Kidney epithelial cell (primary cell): ENCODE measurements around the gene DRD2. TPM values are rescaled to one million over a fixed set of nuclear protein-coding genes. Genes with fewer than 3 reads are reported as not detected.

Experiments used
- DNase-seq: peaks from one replicate; pipeline ENCODE4 v3.0.0-alpha.2; 2010; ENCODE audit warnings: low read depth
- H3K27me3 ChIP-seq: 2 replicates; pipeline ENCODE4 v1.6.0; 2011; ENCODE audit warnings: low read length; ENCODE audit not compliant: control insufficient read depth, insufficient read depth
- H3K36me3 ChIP-seq: 2 replicates; pipeline ENCODE4 v1.5.1; 2011; ENCODE audit warnings: low read length; ENCODE audit not compliant: control insufficient read depth, insufficient read depth
- H3K4me3 ChIP-seq: 2 replicates; pipeline ENCODE4 v1.5.1; 2011; ENCODE audit warnings: low read depth, mild to moderate bottlenecking, control low read depth, low read length
- total RNA-seq: library from RNA; depleted of rRNA; stranded (reverse); fragments of >200 nt; gene quantifications from 2 replicates; pipeline ENCODE4 v1.2.3, GENCODE V29; 2015
- TF ChIP-seq, protein P1 (sequence below): IDR thresholded peaks from 2 replicates; pipeline ENCODE4 v1.5.1; 2011; ENCODE audit warnings: mild to moderate bottlenecking, moderate library complexity, low read length, control low read depth, inconsistent platforms; ENCODE audit not compliant: insufficient read depth, poor library complexity, severe bottlenecking

The DRD2 gene
- total RNA-seq, 1 donor from 2014 or later: 0.42 TPM

GRCh38 chr11:113408887-113409286 is 66.3 kb downstream of the DRD2 start:
- no peaks in the 10 kb centered on the region for H3K36me3 ChIP-seq
- peaks cover 9% of the 10 kb centered on the region for H3K27me3 ChIP-seq
- no peak overlapping the region for H3K4me3 ChIP-seq
- TF ChIP-seq, protein P1, sequence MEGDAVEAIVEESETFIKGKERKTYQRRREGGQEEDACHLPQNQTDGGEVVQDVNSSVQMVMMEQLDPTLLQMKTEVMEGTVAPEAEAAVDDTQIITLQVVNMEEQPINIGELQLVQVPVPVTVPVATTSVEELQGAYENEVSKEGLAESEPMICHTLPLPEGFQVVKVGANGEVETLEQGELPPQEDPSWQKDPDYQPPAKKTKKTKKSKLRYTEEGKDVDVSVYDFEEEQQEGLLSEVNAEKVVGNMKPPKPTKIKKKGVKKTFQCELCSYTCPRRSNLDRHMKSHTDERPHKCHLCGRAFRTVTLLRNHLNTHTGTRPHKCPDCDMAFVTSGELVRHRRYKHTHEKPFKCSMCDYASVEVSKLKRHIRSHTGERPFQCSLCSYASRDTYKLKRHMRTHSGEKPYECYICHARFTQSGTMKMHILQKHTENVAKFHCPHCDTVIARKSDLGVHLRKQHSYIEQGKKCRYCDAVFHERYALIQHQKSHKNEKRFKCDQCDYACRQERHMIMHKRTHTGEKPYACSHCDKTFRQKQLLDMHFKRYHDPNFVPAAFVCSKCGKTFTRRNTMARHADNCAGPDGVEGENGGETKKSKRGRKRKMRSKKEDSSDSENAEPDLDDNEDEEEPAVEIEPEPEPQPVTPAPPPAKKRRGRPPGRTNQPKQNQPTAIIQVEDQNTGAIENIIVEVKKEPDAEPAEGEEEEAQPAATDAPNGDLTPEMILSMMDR: no peak
- DNase-seq: no peak

DNA sequence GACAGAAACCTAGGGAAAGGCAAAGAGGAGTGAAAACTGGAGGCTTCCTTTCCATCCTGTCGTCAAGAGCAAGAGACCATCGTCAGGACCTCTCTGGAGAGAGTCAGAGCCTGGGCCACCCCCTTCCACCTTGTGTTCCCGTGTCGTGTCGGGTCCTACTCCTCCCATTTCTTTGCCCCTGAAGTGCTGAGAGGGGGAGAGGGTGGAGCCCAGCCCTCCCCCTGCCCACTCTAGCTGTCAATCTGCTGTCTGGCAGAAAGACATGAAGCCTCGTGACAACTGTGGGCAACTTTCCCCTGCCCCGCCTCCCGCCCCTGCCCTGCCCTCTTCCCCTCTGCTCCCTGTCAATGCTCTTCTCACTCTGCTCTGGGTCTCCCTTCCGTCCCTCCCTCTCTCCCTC is 67.0 kb downstream of the DRD2 start:
- no peak overlapping the region for H3K4me3 ChIP-seq
- DNase-seq: no peak
- TF ChIP-seq, protein P1: no peak
- no peaks in the 10 kb centered on the region for H3K36me3 ChIP-seq
- H3K27me3 ChIP-seq: peaks cover 9% of the 10 kb centered on the region

GRCh38 chr11:113407163-113407562 is 68.0 kb downstream of the DRD2 start:
- no peak for DNase-seq
- H3K36me3 ChIP-seq: no peaks in the 10 kb centered on the region
- H3K4me3 ChIP-seq: no peak overlapping the region
- peaks cover 9% of the 10 kb centered on the region for H3K27me3 ChIP-seq
- TF ChIP-seq, protein P1: no peak

DNA sequence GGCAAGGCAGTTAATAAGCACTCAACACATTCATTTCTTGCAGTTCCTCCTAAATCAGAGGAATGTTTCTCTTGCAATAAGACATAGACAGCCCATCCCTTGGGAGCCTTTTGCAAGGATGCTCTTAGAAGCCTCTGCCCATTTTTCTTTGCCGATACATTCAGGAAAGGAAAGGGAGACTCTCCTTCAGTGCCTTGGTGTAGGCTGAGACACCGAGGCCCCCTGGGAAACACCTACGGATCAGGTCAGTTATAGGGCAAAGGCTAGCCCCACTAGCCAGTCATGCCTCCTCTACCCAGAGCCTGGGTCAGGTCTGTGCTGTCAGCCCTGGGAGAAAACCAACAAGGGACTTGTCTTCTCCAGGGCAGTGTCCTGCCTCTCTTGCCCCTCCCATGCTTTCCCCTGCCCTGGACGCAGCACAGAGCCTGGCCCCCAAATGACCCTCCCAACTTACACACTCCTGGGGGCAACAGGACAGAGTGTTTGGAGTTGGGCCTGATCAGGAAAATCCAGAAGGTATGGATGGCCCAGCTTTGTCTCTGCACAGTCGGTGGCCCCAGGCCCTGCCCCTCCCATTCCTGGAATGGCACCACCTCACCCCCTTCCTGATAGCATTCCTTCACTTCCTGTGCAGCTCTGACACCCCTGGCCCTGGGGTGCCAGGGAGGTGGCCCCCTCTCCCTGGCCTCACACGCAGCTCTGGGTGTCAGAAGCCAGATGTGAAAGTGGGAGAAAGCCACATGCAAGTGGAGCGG is 69.3 kb downstream of the DRD2 start:
- H3K36me3 ChIP-seq: no peaks in the 10 kb centered on the region
- no peak for DNase-seq
- no peak overlapping the region for H3K4me3 ChIP-seq
- TF ChIP-seq, protein P1: no peak
- H3K27me3 ChIP-seq: peaks cover 9% of the 10 kb centered on the region

GRCh38 chr11:113404859-113405430 is 70.3 kb downstream of the DRD2 start:
- Histone ChIP-seq H3K36me3 (no peaks in the 10 kb centered on the region), H3K27me3 (peaks cover 7% of the 10 kb centered on the region), H3K4me3 (no peak overlapping the region)
- DNase-seq: no peak
- TF ChIP-seq, protein P1: no peak
